GM18951 (cell line): ENCODE measurements around the gene SLC30A5.
"Not testable (repeated sequence)": the region's sequence is repeated elsewhere in the genome, so short reads cannot be mapped to it uniquely, and the experiment has no call there.

ENCODE experiments used
- POLR2A ChIP-seq: IDR thresholded peaks from 4 replicates; pipeline ENCODE4 v1.6.1; 2011; ENCODE audit warnings: mild to moderate bottlenecking; ENCODE audit not compliant: insufficient read length, insufficient read depth; ENCODE audit errors: extremely low read depth
- in situ Hi-C: fragments of 300-500 bp; cut with MboI; formaldehyde crosslinking; loops from one replicate; pipeline ENCODE4 v1.12.0; 2022; ENCODE audit warnings: low sequenced_read_pairs, mixed read lengths, inconsistent platforms; ENCODE audit not compliant: unreplicated experiment

Gene SLC30A5

DNA sequence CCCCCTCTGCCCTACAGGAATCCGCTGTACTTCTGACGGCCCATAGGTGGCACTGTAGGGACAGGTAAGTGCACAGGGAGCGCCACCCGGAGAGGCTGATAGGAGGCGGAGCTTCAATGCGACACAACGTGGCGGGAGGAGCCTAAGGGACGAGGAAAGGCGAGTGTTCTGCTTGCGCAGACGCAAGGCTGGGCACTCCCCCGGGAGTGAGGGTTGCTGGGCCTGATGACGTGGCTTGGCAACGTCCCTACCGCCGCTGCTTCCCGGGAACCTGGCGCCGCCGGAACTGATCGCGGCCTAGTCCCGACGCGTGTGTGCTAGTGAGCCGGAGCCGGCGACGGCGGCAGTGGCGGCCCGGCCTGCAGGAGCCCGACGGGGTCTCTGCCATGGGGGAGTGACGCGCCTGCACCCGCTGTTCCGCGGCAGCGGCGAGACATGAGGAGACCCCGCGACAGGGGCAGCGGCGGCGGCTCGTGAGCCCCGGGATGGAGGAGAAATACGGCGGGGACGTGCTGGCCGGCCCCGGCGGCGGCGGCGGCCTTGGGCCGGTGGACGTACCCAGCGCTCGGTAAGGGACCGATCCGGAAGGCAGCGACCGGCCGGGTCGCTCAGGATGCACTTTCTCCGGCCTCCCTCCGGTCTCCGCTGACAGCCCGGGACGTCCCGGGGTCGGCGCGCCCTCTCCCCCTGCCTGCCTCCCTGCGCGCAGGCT, at the start of gene SLC30A5:
TSS of gene SLC30A5 (plus strand) at position 244 of the 712 bp plus-strand sequence. CDS start at position 486, 242 bp downstream.
- in situ Hi-C loops: no loop called here

DNA sequence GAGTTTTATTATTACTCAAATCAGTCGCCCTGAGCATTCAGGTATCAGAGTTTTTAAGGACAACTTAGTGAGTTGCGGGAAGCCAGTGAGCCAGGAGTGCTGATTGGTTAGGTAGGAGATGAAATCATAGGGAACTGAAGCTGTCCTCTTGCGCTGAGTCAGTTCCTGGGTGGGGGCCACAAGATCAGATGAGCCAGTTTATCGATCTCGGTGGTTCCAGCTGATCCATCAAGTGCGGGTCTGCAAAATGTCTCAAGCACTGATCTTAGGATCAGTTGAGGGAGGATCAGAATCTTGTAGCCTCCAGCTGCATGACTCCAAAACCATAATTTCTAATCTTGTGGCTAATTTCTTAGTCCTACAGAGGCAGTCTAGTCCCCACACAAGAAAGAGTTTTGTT, 48.6 kb upstream of the SLC30A5 start:
- in situ Hi-C loops: not testable (repeated sequence)

More for the DNA sequence above, at the start of gene SLC30A5:
- TF ChIP-seq POLR2A: peak; percentile 96

DNA sequence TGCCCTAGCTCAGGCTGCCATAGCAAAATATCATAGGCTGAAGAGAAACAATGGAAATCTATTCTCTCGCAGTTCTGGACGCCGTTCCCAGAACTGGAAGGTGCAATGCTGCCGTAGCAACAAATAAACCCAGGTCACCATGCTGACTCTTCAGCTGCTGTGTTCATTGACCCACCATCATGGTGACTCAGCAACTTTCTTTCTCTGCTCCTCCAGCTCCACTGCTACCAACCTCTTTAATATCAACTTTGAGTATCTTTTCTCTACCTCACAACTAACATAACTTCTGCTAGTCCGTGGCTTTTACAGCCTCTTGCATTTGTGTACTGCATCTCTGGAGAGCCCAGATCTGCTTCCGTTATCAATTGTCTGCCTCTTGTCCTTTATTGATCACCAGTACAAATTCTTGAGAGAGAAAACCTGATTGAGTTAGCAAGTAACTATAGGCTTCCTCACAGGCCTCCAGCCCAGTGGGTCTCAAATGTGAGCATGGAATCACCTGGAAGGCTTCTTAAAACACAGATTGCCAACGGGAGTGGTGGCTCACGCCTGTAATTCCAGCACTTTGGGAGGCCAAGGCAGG, 47.3 kb upstream of the SLC30A5 start:
- in situ Hi-C loops: no loop called here
- TF ChIP-seq POLR2A: no peak

DNA sequence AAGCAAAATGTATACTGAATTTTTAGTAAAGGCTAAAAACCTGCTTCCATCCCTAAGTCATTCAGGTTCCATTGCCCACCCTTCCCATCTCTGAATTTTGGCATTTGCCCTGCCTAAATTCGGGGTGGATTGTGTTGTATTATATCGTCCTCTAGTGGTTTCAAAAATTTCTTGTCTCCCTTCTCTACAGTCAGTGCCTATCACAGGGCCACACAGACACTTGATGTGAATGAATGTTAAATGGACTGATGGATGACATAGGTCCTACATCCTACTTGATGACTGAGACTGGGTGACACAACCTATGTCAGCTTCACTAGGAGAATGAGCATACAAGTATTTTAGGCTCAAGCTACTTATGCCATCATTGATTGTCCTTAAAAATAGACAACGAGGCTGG, 45.6 kb upstream of the SLC30A5 start:
- in situ Hi-C loops: no loop called here
- TF ChIP-seq POLR2A: no peak

DNA sequence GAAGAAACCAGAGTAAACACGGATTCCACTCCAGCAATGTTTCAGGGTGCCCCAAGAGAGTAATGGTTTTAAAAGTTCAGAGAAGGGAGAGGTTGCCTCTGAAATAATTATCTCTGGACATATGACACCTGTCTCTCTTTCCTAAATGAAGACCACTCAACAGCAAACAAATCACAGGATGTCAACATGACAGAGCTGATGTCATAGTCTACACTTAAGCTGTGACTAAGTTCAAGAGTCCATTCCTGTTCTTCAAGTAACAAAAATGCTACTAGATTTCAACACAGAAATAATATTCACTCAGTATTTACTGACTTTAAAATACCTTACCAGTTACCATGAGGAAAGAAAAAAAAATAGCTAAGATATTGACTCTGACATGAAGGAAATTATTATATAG, 44.7 kb upstream of the SLC30A5 start:
- TF ChIP-seq POLR2A: no peak
- in situ Hi-C loops: no loop called here

DNA sequence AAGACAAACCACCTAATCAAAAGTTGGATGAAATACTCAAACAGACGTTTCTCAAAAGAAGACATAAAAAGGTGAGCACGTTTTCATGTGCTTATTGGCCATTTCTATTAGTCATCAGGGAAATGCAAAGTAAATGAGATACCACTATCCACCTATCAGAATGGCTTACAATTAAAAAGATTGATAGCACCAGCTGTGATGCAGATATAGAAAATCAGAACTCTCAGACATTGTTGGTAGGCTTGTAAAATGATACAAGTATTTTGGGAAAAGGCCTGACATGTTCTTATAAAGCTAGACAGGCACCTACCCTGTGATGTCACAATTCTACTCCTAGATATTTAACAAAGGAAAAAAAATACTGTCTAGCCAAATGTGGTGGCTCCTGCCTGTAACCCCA, 44.0 kb upstream of the SLC30A5 start:
- in situ Hi-C loops: no loop called here
- no peak for TF ChIP-seq POLR2A

DNA sequence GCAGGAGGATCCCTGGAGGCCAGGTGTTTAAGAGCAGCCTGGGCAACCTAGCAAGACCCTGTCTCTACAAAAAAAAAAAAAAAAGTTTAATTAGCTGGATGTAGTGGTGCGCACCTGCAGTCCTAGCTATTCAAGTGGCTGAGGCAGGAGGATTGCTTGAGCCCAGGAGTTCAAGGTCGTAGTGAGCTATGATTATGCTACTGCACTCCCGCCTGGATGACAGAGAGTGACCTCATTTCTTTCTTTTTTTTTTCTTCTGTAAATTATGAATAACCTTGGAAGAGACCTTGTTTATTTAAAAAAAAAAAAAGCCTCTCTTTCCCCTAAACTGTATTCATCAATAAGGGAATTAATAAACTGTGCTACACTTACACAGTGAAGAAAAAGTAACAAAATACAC, 43.6 kb upstream of the SLC30A5 start:
- in situ Hi-C loops: no loop called here
- no peak for TF ChIP-seq POLR2A

DNA sequence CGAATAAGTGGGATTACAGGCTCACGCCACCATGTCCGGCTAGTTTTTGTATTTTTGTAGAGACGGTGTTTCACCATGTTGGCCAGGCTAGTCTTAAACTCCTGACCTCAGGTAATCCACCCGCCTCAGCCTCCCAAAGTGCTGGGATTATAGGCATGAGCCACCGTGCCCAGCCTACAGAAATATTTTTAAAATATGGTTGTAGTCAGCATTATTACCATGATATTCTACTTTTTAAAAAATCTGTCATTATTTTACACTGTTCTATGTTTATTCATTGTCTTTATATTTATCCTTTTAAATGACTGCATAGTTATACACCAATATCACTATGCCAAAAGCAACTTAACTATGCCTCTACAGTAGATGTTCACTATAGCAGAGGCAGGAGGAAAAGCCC, 41.6 kb upstream of the SLC30A5 start:
- in situ Hi-C loops: no loop called here

DNA sequence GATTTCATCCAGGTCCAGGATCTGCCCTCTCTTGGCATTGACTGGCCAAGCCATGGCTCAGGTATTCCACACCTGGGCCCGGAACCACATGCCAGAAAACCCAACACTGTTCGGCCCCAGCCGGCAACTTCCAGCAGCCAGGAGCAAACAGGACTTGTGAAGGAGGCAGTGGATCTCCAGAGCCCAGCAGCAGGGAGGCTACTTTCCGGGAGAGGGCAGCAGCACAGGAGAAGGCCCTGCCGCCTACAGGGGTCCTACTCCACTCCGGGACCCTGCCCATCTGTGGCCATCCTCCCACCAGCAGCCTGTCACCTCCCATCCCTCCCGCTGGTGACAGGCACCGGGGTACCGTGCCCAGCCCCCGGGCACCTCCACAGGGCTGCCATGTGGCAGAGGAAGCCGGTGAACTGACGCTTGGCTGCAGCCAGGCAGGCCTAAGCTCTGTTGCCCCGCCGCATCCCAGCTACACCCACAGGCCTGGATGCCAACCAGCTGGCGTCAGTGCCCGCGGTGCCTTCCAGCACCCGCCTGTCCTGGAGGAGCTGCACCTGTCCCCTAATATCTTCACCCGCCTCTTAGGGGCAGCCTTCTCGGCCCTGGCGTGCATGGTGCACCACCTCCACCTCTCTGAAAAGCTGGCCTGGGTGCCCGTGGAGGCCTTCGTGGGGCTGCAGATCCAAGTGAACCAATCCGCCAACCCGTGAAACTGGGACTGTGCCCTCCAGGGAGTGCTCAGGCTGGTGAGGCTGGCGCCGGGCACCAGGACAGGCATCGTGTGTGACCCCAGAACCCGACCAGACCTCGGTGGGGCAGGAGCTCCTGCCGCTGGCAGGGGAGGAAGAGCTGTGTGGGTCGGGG, 18.9 kb upstream of the SLC30A5 start:
- TF ChIP-seq POLR2A: no peak
- in situ Hi-C loops: no loop called here

More for the DNA sequence above, 41.6 kb upstream of the SLC30A5 start:
- no peak for TF ChIP-seq POLR2A

DNA sequence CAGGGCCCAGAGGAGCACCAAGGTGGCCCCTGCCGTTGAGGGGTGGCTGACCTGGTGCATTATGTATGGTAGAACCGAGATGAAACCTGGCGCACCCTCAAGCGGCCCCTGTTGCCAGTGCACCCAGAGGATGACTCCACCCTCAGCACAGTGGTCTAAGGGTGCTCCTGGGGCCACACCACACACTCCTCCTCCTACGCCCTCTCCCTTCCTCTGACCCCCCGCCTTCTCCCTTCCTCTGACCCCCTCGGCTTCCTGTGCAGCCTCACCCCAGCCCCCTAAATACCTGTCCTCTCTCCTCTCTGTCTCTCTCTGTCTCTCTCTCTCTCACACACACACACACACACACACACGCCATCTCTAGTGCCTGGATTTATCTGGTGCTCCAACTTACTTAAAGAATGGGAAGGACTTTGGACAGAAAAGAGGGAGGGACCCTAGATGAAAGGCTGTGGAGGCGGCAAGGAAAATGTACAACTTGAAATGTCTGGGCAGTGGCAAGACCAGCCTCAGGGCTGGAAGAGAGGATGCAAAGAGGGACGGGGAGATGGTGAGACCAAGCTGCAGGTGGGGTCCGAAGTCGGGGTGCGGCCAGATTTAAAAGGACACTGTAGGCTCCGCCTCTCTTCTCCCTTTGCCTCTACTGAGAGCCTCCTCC, 18.2 kb upstream of the SLC30A5 start:
- no peak for TF ChIP-seq POLR2A
- in situ Hi-C loops: no loop called here

DNA sequence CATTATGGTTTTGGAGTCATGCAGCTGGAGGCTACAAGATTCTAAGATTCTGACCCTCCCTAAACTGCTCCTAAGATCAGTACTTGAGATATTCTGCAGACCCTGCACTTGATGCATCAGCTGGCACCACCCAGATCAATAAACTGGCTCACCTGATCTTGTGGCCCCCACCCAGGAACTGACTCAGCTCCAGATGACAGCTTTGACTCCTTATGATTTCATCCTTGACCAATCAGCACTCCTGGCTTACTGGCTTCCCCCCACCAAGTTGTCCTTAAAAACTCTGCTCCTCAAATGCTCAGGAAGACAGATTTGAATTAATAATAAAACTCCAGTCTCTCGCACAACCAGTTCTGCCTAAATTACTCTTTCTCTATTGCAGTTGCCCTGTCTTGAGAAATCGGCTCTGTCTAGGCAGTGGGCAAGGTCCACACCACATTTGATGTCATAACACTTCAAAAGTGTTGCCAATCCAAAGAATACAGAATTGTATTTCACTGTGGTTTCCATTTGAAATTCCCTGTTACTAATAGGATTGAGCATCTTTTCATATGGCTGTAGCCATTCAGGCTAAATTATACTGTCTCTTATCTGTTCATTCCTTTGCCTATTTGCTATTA, 14.8 kb upstream of the SLC30A5 start:
- in situ Hi-C loops: no loop called here
- no peak for TF ChIP-seq POLR2A

DNA sequence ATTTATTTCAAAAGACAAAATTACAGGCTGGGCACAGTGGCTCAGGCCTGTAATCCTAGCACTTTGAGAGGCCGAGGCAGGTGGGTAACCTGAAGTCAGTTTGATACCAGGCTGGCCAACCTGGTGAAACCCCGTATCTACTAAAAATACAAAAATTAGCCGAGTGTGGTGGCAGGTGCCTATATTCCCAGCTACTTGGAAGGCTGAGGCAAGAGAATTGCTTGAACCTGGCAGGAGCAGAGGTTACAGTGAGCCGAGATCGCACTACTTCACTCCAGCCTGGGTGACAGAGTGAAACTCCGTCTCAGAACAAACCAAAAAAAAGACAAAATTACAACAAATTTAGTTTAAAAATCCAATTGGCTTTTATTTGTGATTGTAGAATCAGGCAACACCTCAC, 14.3 kb upstream of the SLC30A5 start:
- TF ChIP-seq POLR2A: no peak
- in situ Hi-C loops: no loop called here

DNA sequence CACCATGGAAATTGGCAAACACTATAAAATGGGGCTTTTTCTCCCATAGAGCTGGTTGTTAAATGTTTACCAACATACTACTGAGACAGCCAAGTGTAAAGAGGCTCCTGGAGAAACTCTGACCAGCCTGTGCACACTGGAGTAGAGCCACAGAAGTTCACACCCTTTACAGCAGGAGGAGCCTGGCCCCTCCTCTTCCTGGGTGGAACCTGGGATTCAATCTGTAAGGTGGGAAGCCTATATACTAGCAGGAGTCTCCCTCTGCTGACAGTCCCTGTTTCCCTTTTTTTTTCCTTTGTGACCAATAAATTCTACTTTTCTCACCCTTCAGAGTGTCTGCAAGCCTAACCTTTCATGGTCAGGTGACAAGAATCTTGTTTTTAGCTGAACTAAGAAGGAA, 10.4 kb upstream of the SLC30A5 start:
- TF ChIP-seq POLR2A: no peak
- in situ Hi-C loops: no loop called here
